NT2/D1 (cell line): ENCODE measurements around the gene TBC1D21.

Experiments
- SUZ12 ChIP-seq: IDR thresholded peaks from 2 replicates; pipeline ENCODE4 v1.6.1; 2011; ENCODE audit not compliant: insufficient read length, insufficient read depth; ENCODE audit errors: extremely low read depth
- YY1 ChIP-seq: IDR thresholded peaks from 2 replicates; pipeline ENCODE4 v1.6.1; 2011; ENCODE audit not compliant: insufficient read length, insufficient read depth

DNA sequence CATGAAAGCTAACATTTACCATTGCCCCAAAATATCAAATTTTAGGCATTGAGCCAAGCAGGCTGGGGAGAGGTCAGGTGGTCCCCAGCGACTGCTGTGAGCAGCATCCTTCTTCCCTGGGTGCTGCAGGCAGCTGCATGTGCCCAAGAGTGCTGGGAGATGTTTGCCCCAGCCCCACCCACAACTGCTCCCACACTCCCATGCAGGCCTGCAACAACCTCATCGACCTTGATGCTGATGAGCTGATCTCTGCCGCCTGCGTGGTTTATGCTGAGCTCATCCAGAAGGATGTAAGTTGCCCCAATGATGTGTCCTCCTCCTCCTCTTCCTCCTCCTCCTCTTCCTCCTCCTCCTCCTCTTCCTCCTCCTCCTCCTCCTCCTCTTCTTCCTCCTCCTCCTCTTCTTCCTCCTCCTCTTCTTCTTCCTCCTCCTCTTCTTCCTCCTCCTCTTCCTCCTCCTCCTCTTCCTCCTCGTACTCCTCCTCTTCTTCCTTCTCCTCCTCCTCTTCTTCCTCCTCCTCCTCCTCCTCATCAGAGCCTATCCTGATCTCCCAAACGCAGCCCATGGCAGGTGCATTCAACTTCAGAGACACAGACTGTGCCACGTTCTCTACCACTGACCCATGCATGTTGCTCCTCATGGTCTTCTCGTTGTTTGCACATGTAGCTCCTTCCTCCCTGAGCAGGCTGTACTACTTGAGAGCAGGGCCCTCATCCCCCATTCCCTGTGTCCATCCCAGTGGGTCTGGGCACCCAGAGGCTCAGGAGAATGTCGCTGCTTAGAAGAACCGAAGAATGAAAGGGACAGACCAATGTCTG is 15.1 kb downstream of the TBC1D21 start:
- no peak for TF ChIP-seq SUZ12
- TF ChIP-seq YY1, result no peak
